Right renal cortex interstitium (tissue), 3 donors: Measurements from ENCODE around the gene GPBP1. TPM values are rescaled to one million over a fixed set of nuclear protein-coding genes. Genes with fewer than 3 reads are reported as not detected.
A peak's percentile ranks its signal among the peaks of the same experiment; 100 is the strongest.

Experiments
- DNase-seq, 3 donors: peaks; one replicate each; pipeline ENCODE4 v3.0.0-alpha.2; 2013; ENCODE audit warnings: low read depth in 3 of 3, low spot score in 2 of 3
- polyA plus RNA-seq, 3 donors: library from polyadenylated mRNA; unstranded; fragments of 120-200 nt; gene quantifications; one replicate each; pipeline ENCODE4 v1.2.1, GENCODE V29; 2013; ENCODE audit not compliant: insufficient read length in 3 of 3

GPBP1 gene
- polyA plus RNA-seq, 3 donors, result 144 to 160 (median 156) TPM

GRCh38 chr5:57209316-57210040 lies 35.6 kb downstream of the GPBP1 start:
- DNase-seq, result no peak

GRCh38 chr5:57210633-57211032 lies 36.8 kb downstream of the GPBP1 start:
- DNase-seq, result no peak

GRCh38 chr5:57211039-57211438 lies 37.2 kb downstream of the GPBP1 start:
- no peak for DNase-seq

GRCh38 chr5:57215629-57216195 lies 41.9 kb downstream of the GPBP1 start:
- DNase-seq, result no peak

- DNase-seq, result no peak
These were observed 42.9 kb downstream of the GPBP1 start for GRCh38 chr5:57216714-57217113.

GRCh38 chr5:57219386-57219785 lies 45.5 kb downstream of the GPBP1 start:
- DNase-seq, result no peak

- peak; percentile 34 to 63 (median 53) for DNase-seq
These were observed 47.2 kb downstream of the GPBP1 start for GRCh38 chr5:57221049-57221568.

GRCh38 chr5:57225553-57225952 lies 51.7 kb downstream of the GPBP1 start:
- DNase-seq, result no peak

- DNase-seq, result no peak
These were observed 55.5 kb downstream of the GPBP1 start for GRCh38 chr5:57229313-57229712.

- no peak for DNase-seq
These were observed 57.7 kb downstream of the GPBP1 start for GRCh38 chr5:57231607-57232006.

- DNase-seq, result no peak
These were observed 58.6 kb downstream of the GPBP1 start for GRCh38 chr5:57232293-57233033.

- no peak for DNase-seq
These were observed 69.7 kb downstream of the GPBP1 start for GRCh38 chr5:57243286-57244137.

GRCh38 chr5:57244331-57244730 lies 70.5 kb downstream of the GPBP1 start:
- no peak for DNase-seq

GRCh38 chr5:57246426-57246825 lies 72.6 kb downstream of the GPBP1 start:
- DNase-seq, result no peak

GRCh38 chr5:57247765-57248164 lies 73.9 kb downstream of the GPBP1 start:
- DNase-seq, result no peak

- no peak for DNase-seq
These were observed 75.5 kb downstream of the GPBP1 start for GRCh38 chr5:57249265-57249874.

GRCh38 chr5:57258052-57258451 lies 84.2 kb downstream of the GPBP1 start:
- no peak for DNase-seq

GRCh38 chr5:57258943-57259342 lies 85.1 kb downstream of the GPBP1 start:
- DNase-seq, result no peak

- no peak for DNase-seq
These were observed 85.8 kb downstream of the GPBP1 start for GRCh38 chr5:57259704-57260103.

GRCh38 chr5:57262541-57262940 lies 88.7 kb downstream of the GPBP1 start:
- DNase-seq, result no peak
